HepG2 (cell line): Measurements from ENCODE around the gene SYCP2. TPM values are rescaled to one million over a fixed set of nuclear protein-coding genes. Genes with fewer than 3 reads are reported as not detected.

Source experiments
- ATAC-seq: fragments of 200-7000 bp; cut with Tn5 transposase; 3 replicates; pipeline ENCODE4 v1.9.1; 2020; ENCODE audit warnings: mild to moderate bottlenecking, moderate library complexity
- BruUV-seq: library from RNA; stranded (reverse); fragments of 400-500 nt; replicated peaks from 2 replicates; lab custom pipeline; 2021; lab: Mats Ljungman, UMichigan
- CTCF ChIA-PET: fragments of 300-600 bp; formaldehyde crosslinking; extraction: SDS; loops from one replicate; lab custom pipeline; 2021; ENCODE audit warnings: low total read pairs, inconsistent platforms, low intra/inter-chr PET ratio; lab: Yijun Ruan, JAX
- POLR2A ChIA-PET: fragments of 350-600 bp; sonication (Branson Sonifier 250); formaldehyde crosslinking; loops from one replicate; lab custom pipeline; 2020; ENCODE audit warnings: antibody characterized with exemption, inconsistent platforms; lab: Yijun Ruan, JAX
- DNase-seq: peaks from one replicate; pipeline ENCODE4 v3.0.0-alpha.2; 2015; ENCODE audit warnings: low spot score
- FAIRE-seq: peaks from 3 replicates; lab custom pipeline; 2011; peaks lifted over from hg19 to GRCh38; lab: Jason Lieb, UNC
- H2AFZ ChIP-seq: one replicate; pipeline ENCODE4 v1.6.1; 2011; ENCODE audit warnings: low read length, inconsistent platforms
- H3K27ac ChIP-seq: fragments of 300-600 bp; 3 replicates; pipeline ENCODE4 v1.8.0; 2011; ENCODE audit warnings: mixed run types, mild to moderate bottlenecking, mixed read lengths, low read length, inconsistent platforms; ENCODE audit not compliant: insufficient read depth; ENCODE audit errors: extremely low read length
- H3K27me3 ChIP-seq, 2 experiments: fragments of 200-600 bp in 1 of 2; 2 replicates in 1 of 2; 3 replicates in 1 of 2; pipeline versions ENCODE4 v1.6.0 to v1.8.0; 2011; ENCODE audit warnings: low read length in 2 of 2, mild to moderate bottlenecking in 2 of 2, moderate library complexity in 2 of 2, inconsistent platforms in 1 of 2; ENCODE audit not compliant: insufficient read depth in 2 of 2, control insufficient read depth in 1 of 2
- H3K36me3 ChIP-seq, 2 experiments: fragments of 200-600 bp in 1 of 2; replicated peaks in 1 of 2; 2 replicates in 1 of 2; 3 replicates in 1 of 2; pipeline versions ENCODE4 v1.5.1 to v1.8.0; 2011; ENCODE audit warnings: low read length in 2 of 2, inconsistent platforms in 1 of 2; ENCODE audit not compliant: insufficient read depth in 2 of 2, control insufficient read depth in 1 of 2
- H3K4me1 ChIP-seq: 2 replicates; pipeline ENCODE4 v1.5.1; 2012; ENCODE audit warnings: low read length, inconsistent platforms; ENCODE audit not compliant: insufficient read depth
- H3K4me2 ChIP-seq: 2 replicates; pipeline ENCODE4 v1.6.0; 2011; ENCODE audit warnings: low read depth, low read length, inconsistent platforms
- H3K4me3 ChIP-seq, 3 experiments: fragments of 200-600 bp in 1 of 3; sonication (generic), shearing (Covaris generic) in 1 of 3; replicated peaks in 1 of 3; 2 replicates each; pipeline ENCODE4 v1.5.1; 2011 to 2016; ENCODE audit warnings: low read length in 3 of 3, inconsistent platforms in 2 of 3, low read depth in 2 of 3, mild to moderate bottlenecking in 2 of 3, control low read depth in 1 of 3, mixed read lengths in 1 of 3; ENCODE audit not compliant: insufficient read depth in 1 of 3
- H3K79me2 ChIP-seq: one replicate; pipeline ENCODE4 v1.6.1; 2011; ENCODE audit warnings: low read length, inconsistent platforms; ENCODE audit not compliant: insufficient read depth
- H3K9ac ChIP-seq: 2 replicates; pipeline ENCODE4 v1.6.0; 2011; ENCODE audit warnings: mild to moderate bottlenecking, low read depth, low read length, inconsistent platforms; ENCODE audit not compliant: insufficient read depth
- H3K9me3 ChIP-seq: 2 replicates; pipeline ENCODE4 v1.5.1; 2012; ENCODE audit warnings: mild to moderate bottlenecking, low read length
- H4K20me1 ChIP-seq: 2 replicates; pipeline ENCODE4 v1.6.0; 2011; ENCODE audit warnings: inconsistent platforms, mild to moderate bottlenecking, low read length, moderate library complexity; ENCODE audit not compliant: insufficient read depth
- ATF6 ChIP-seq: sonication (generic); formaldehyde crosslinking; conservative IDR thresholded peaks from 2 replicates; pipeline ENCODE4 v1.4.0; 2020; ENCODE audit warnings: missing genetic modification reagents
- DNMT1 ChIP-seq: sonication (generic); formaldehyde crosslinking; IDR thresholded peaks from 2 replicates; pipeline ENCODE4 v1.5.1; 2020; ENCODE audit warnings: mild to moderate bottlenecking, missing genetic modification reagents
- GZF1 ChIP-seq: sonication (generic); formaldehyde crosslinking; IDR thresholded peaks from 2 replicates; pipeline ENCODE4 v1.5.1; 2020; ENCODE audit warnings: mild to moderate bottlenecking, missing genetic modification reagents
- HOXA5 ChIP-seq: sonication (generic); formaldehyde crosslinking; IDR thresholded peaks from 2 replicates; pipeline ENCODE4 v1.4.0; 2020; ENCODE audit warnings: missing genetic modification reagents
- JARID2 ChIP-seq: sonication (generic); formaldehyde crosslinking; IDR thresholded peaks from 2 replicates; pipeline ENCODE4 v1.8.1; 2023; ENCODE audit warnings: missing genetic modification reagents, inconsistent platforms; ENCODE audit not compliant: insufficient replicate concordance
- MTERF4 ChIP-seq: sonication (generic); formaldehyde crosslinking; IDR thresholded peaks from 2 replicates; pipeline ENCODE4 v1.8.0; 2023; ENCODE audit warnings: mild to moderate bottlenecking, missing genetic modification reagents
- MYNN ChIP-seq: sonication (generic); formaldehyde crosslinking; IDR thresholded peaks from 2 replicates; pipeline ENCODE4 v1.4.0; 2020; ENCODE audit warnings: mild to moderate bottlenecking, low read depth, missing genetic modification reagents
- NFIC ChIP-seq: IDR thresholded peaks from 2 replicates; pipeline ENCODE4 v1.6.1; 2012; ENCODE audit warnings: mild to moderate bottlenecking, low read length, inconsistent platforms
- NR2C2 ChIP-seq: sonication (generic); formaldehyde crosslinking; IDR thresholded peaks from 2 replicates; pipeline ENCODE4 v1.4.0; 2020; ENCODE audit warnings: missing genetic modification reagents, mild to moderate bottlenecking, moderate library complexity, borderline replicate concordance
- NR2F2 ChIP-seq: IDR thresholded peaks from 2 replicates; pipeline ENCODE4 v1.6.1; 2012; ENCODE audit warnings: low read depth, inconsistent platforms, borderline replicate concordance
- PHF21A ChIP-seq: sonication (generic); formaldehyde crosslinking; IDR thresholded peaks from 2 replicates; pipeline ENCODE4 v1.5.0; 2020; ENCODE audit warnings: mild to moderate bottlenecking, missing genetic modification reagents
- PLSCR1 ChIP-seq: sonication (generic); formaldehyde crosslinking; IDR thresholded peaks from 2 replicates; pipeline ENCODE4 v1.5.0; 2020; ENCODE audit warnings: missing genetic modification reagents, mild to moderate bottlenecking, borderline replicate concordance
- POLR2AphosphoS2 ChIP-seq: IDR thresholded peaks from 2 replicates; pipeline ENCODE4 v1.6.1; 2011; ENCODE audit warnings: low read depth, low read length, improper control_type of control experiment
- ZBTB33 ChIP-seq: sonication (generic); formaldehyde crosslinking; IDR thresholded peaks from 2 replicates; pipeline ENCODE4 v1.4.0; 2020; ENCODE audit warnings: missing genetic modification reagents
- ZFP82 ChIP-seq: sonication (generic); formaldehyde crosslinking; IDR thresholded peaks from 2 replicates; pipeline ENCODE4 v1.5.1; 2020; ENCODE audit warnings: mild to moderate bottlenecking, missing genetic modification reagents, borderline replicate concordance
- ZNF639 ChIP-seq: conservative IDR thresholded peaks from 2 replicates; pipeline ENCODE4 v1.6.1; 2018; ENCODE audit warnings: missing genetic modification reagents
- WGBS: methylation state at CpG from one replicate; pipeline ENCODE4 v1.1.6; 2017; ENCODE audit warnings: low lambda C conversion rate; 5-methylcytosine and 5-hydroxymethylcytosine counted together
- in situ Hi-C: cut with HindIII; loops from 2 replicates; pipeline ENCODE4 v1.10.0; 2017; ENCODE audit warnings: low pct_unique_long_range_greater_than_20kb; ENCODE audit not compliant: extremely low pct_ligation_motif_present
- intact Hi-C: fragments of 100-400 bp; cut with micrococcal nuclease; formaldehyde crosslinking; loops from one replicate; pipeline ENCODE4 v1.10.0; 2022; ENCODE audit not compliant: unreplicated experiment
- polyA plus RNA-seq, 8 experiments: library from polyadenylated mRNA; depleted of rRNA in 3 of 8; stranded (reverse) in 7 of 8; unstranded in 1 of 8; fragments of >200 nt; fragmentation: Illumina TruSeq in 4 of 8; extraction: Trizol in 4 of 8; gene quantifications; 2 replicates each; pipeline versions ENCODE4 v1.2.1 to v1.2.3, GENCODE V29; 2011 to 2016; ENCODE audit warnings: low read depth in 4 of 8, missing spikeins in 1 of 8, mixed read lengths in 1 of 8; ENCODE audit not compliant: insufficient read depth in 1 of 8
- total RNA-seq, 5 experiments: library from RNA; depleted of rRNA; stranded (reverse); fragments of >200 nt; fragmentation: Illumina TruSeq; extraction: Trizol; gene quantifications; 2 replicates each; pipeline ENCODE4 v1.2.3, GENCODE V29; 2016; ENCODE audit warnings: low read depth in 1 of 5

The SYCP2 gene
- total and polyA plus RNA-seq, 2 of the 13 experiments (the other 11 are each of a cell fraction or from before 2014, with no cell fraction given) = 0.07 to 0.24 TPM

- Histone ChIP-seq H3K79me2 (no peaks in the 10 kb centered on the region), H3K27me3 (peaks cover 9 to 26% of the 10 kb centered on the region in 2 experiments; a peak in 4 of 5 replicates), H3K4me2 (no peak overlapping the region), H4K20me1 (no peaks in the 10 kb centered on the region), H3K4me1 (no peaks in the 10 kb centered on the region), H3K9ac (no peak overlapping the region), H3K4me3 (no peak overlapping the region), H3K9me3 (no peaks in the 10 kb centered on the region), H2AFZ (no peak overlapping the region), H3K36me3 (no peaks in the 10 kb centered on the region), H3K27ac (no peak overlapping the region)
- intact Hi-C loops = no loop called here
- 14% methylated on average over 15 of the region's 16 CpGs for WGBS
- no peak for FAIRE-seq
- CTCF ChIA-PET = no interaction called here
- DNase-seq = no peak
- POLR2A ChIA-PET = no interaction called here
- TF ChIP-seq ZNF639 (CRISPR knock-in tag) (no peak), GZF1 (no peak), PHF21A (CRISPR knock-in tag) (no peak), NFIC (no peak), DNMT1 (CRISPR knock-in tag) (no peak), ZFP82 (no peak), NR2C2 (no peak), ZBTB33 (no peak), NR2F2 (no peak), MYNN (CRISPR knock-in tag) (no peak), HOXA5 (CRISPR knock-in tag) (no peak), ATF6 (CRISPR knock-in tag) (no peak), POLR2AphosphoS2 (no peak), MTERF4 (CRISPR knock-in tag) (no peak), JARID2 (CRISPR knock-in tag) (no peak), PLSCR1 (CRISPR knock-in tag) (no peak)
- in situ Hi-C loops = no loop called here
- peak; percentile 32; the same call in 1 of the 3 replicates for ATAC-seq
- no TSS peak for BruUV-seq
These were observed 97.7 kb downstream of the SYCP2 start for GRCh38 chr20:59835448-59836395.
